GM19099 (cell line): ENCODE results near the gene TUT4.

ENCODE experiments used
- POLR2A ChIP-seq: IDR thresholded peaks from 3 replicates; pipeline ENCODE4 v1.6.1; 2011; ENCODE audit warnings: low read depth; ENCODE audit not compliant: insufficient read length; ENCODE audit errors: extremely low read depth

TUT4 gene

GRCh38 chr1:52423771-52424170 is 129.1 kb downstream of the TUT4 start:
- TF ChIP-seq POLR2A: no peak

- TF ChIP-seq POLR2A: no peak
Observed at GRCh38 chr1:52423055-52423454, 129.8 kb downstream of the TUT4 start.

GRCh38 chr1:52420713-52421112 is 132.2 kb downstream of the TUT4 start:
- TF ChIP-seq POLR2A: no peak

- no peak for TF ChIP-seq POLR2A
Observed at GRCh38 chr1:52416811-52417210, 136.1 kb downstream of the TUT4 start.

- TF ChIP-seq POLR2A: no peak
Observed at GRCh38 chr1:52414942-52415341, 137.9 kb downstream of the TUT4 start.

- no peak for TF ChIP-seq POLR2A
Observed at GRCh38 chr1:52413410-52413989, 139.4 kb downstream of the TUT4 start.

- no peak for TF ChIP-seq POLR2A
Observed at GRCh38 chr1:52404975-52405338, 147.9 kb downstream of the TUT4 start.

- peak; percentile 87 for TF ChIP-seq POLR2A
Observed at GRCh38 chr1:52404116-52404974, 148.5 kb downstream of the TUT4 start, which contains the start of the genes ORC1 and PRPF38A. Gene ORC1 (minus strand): TSS chr1:52404423. CDS start chr1:52402223, 2,200 bp downstream. Gene PRPF38A (plus strand): TSS chr1:52404602. CDS start chr1:52404750, 148 bp downstream.

- TF ChIP-seq POLR2A: no peak
Observed at GRCh38 chr1:52403566-52404115, 149.3 kb downstream of the TUT4 start.

GRCh38 chr1:52402860-52403240 is 150.0 kb downstream of the TUT4 start:
- TF ChIP-seq POLR2A: no peak

GRCh38 chr1:52400131-52400530 is 152.8 kb downstream of the TUT4 start:
- no peak for TF ChIP-seq POLR2A

- no peak for TF ChIP-seq POLR2A
Observed at GRCh38 chr1:52399629-52400028, 153.3 kb downstream of the TUT4 start.

GRCh38 chr1:52393174-52393573 is 159.7 kb downstream of the TUT4 start:
- no peak for TF ChIP-seq POLR2A

GRCh38 chr1:52386458-52386857 is 166.4 kb downstream of the TUT4 start:
- no peak for TF ChIP-seq POLR2A

- no peak for TF ChIP-seq POLR2A
Observed at GRCh38 chr1:52385376-52385775, 167.5 kb downstream of the TUT4 start.
